NCI-H1930 (cell line): Measurements from ENCODE around the gene PREX1.
"Not testable (repeated sequence)": the region's sequence is repeated elsewhere in the genome, so short reads cannot be mapped to it uniquely, and the experiment has no call there.

Experiments used
- DNase-seq, 2 experiments: peaks; one replicate each; lab custom pipeline; 2025; lab: John Stamatoyannopoulos, UW

Gene PREX1

GRCh38 chr20:48775545-48775944 is 52.3 kb downstream of the PREX1 start:
- not testable (repeated sequence) for DNase-seq

- no peak for DNase-seq
Measured at GRCh38 chr20:48774696-48775095, 53.1 kb downstream of the PREX1 start.

GRCh38 chr20:48773837-48774418 is 53.9 kb downstream of the PREX1 start:
- DNase-seq, result no peak

- no peak for DNase-seq
Measured at GRCh38 chr20:48772183-48772976, 55.4 kb downstream of the PREX1 start.

GRCh38 chr20:48771542-48771941 is 56.3 kb downstream of the PREX1 start:
- no peak for DNase-seq

- DNase-seq, result no peak
Measured at GRCh38 chr20:48770700-48771442, 56.9 kb downstream of the PREX1 start.

GRCh38 chr20:48769069-48769983 is 58.5 kb downstream of the PREX1 start:
- no peak for DNase-seq

GRCh38 chr20:48766961-48767960 is 60.5 kb downstream of the PREX1 start:
- DNase-seq, result no peak

- no peak for DNase-seq
Measured at GRCh38 chr20:48766205-48766604, 61.6 kb downstream of the PREX1 start.

GRCh38 chr20:48765359-48765758 is 62.4 kb downstream of the PREX1 start:
- no peak for DNase-seq

GRCh38 chr20:48763216-48763914 is 64.4 kb downstream of the PREX1 start:
- no peak for DNase-seq

- no peak for DNase-seq
Measured at GRCh38 chr20:48761874-48762273, 65.9 kb downstream of the PREX1 start.

GRCh38 chr20:48761023-48761785 is 66.6 kb downstream of the PREX1 start:
- no peak for DNase-seq

- DNase-seq, result no peak
Measured at GRCh38 chr20:48760403-48760983, 67.3 kb downstream of the PREX1 start.

GRCh38 chr20:48759631-48760245 is 68.1 kb downstream of the PREX1 start:
- DNase-seq, result no peak

GRCh38 chr20:48758206-48758820 is 69.5 kb downstream of the PREX1 start:
- DNase-seq, result no peak

GRCh38 chr20:48756774-48757173 is 71.0 kb downstream of the PREX1 start:
- DNase-seq, result not testable (repeated sequence)

GRCh38 chr20:48754292-48754691 is 73.5 kb downstream of the PREX1 start:
- no peak for DNase-seq
